ENCODE measurements around the gene LMNTD2. TPM values are rescaled to one million over a fixed set of nuclear protein-coding genes. Genes with fewer than 3 reads are reported as not detected.

Gene LMNTD2
- total and polyA plus RNA-seq, 2 of the 13 experiments (the other 11 are each of a cell fraction or from before 2014, with no cell fraction given): 1.1 to 3.1 TPM

DNA sequence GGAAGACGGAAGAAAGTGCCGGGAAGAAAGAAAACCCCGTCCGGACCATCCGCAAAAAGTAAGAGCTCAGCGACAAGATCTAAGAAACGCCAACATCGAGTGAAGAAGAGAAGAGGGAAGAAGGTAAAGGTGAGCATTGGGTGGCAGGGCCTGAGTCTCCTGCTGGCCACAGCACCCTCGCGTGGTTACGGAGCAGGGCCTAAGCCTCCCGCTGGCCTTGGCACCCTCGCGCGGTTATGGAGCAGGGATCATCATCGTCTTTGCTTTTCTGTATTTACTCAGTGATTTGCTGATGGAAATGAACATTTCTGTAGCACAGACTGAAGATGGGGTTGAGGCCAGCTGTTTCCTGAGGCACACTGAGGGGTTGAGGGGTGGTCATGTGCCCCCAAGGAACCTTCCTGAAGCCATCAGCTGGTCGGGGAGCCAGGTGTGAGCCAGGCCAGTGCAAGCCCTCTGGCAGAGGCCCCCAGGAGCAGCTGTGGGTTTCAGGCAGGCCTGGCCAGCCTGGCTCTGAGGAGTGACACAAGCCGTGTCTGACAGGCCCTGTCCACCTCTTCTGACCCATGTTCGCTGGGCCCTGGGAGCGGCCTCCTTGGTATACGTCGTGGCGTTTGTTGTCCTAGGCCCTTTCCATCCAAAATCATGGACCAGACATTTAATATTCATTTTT is 41.2 kb upstream of the LMNTD2 start:
- no peak overlapping the region for H3K27ac ChIP-seq (ENCODE audit: extremely low read length, insufficient read depth, low read length)
- no peaks in the 10 kb centered on the region for H3K9me3 ChIP-seq (ENCODE audit: low read length)
- DNase-seq (ENCODE audit: low spot score): no peak
- H3K27me3 ChIP-seq (ENCODE audit: control insufficient read depth in 1 of 2, insufficient read depth in 2 of 2, low read length in 2 of 2): no peaks in the 10 kb centered on the region
- no peak for FAIRE-seq
- H3K9ac ChIP-seq (ENCODE audit: insufficient read depth, low read depth, low read length): no peak overlapping the region
- H3K4me2 ChIP-seq (ENCODE audit: low read depth, low read length): no peak overlapping the region
- in situ Hi-C loops (cut with HindIII; ENCODE audit: extremely low pct_ligation_motif_present, low pct_unique_long_range_greater_than_20kb) (no loop called here), intact Hi-C loops (cut with micrococcal nuclease; ENCODE audit: unreplicated experiment) (no loop called here)
- no peak overlapping the region for H2AFZ ChIP-seq (ENCODE audit: low read length)
- no peaks in the 10 kb centered on the region for H3K79me2 ChIP-seq (ENCODE audit: insufficient read depth, low read length)
- no peak for TF ChIP-seq ZNF841 (CRISPR knock-in tag; IDR thresholded peaks at IDR 0.05; ENCODE audit: borderline replicate concordance)
- TF ChIP-seq CTCF (CRISPR knock-in tag; IDR thresholded peaks at IDR 0.05): 0 out of 2 replicates have a peak, but pooled peaks have one; percentile 11
- peak; percentile 75 for TF ChIP-seq RBM22 (optimal IDR thresholded peaks at IDR 0.05; ENCODE audit: low read length)
- TF ChIP-seq ZBTB38 (CRISPR knock-in tag; IDR thresholded peaks at IDR 0.05): 0 out of 2 replicates have a peak, but pooled peaks have one; percentile 29
- TF ChIP-seq, protein P1, sequence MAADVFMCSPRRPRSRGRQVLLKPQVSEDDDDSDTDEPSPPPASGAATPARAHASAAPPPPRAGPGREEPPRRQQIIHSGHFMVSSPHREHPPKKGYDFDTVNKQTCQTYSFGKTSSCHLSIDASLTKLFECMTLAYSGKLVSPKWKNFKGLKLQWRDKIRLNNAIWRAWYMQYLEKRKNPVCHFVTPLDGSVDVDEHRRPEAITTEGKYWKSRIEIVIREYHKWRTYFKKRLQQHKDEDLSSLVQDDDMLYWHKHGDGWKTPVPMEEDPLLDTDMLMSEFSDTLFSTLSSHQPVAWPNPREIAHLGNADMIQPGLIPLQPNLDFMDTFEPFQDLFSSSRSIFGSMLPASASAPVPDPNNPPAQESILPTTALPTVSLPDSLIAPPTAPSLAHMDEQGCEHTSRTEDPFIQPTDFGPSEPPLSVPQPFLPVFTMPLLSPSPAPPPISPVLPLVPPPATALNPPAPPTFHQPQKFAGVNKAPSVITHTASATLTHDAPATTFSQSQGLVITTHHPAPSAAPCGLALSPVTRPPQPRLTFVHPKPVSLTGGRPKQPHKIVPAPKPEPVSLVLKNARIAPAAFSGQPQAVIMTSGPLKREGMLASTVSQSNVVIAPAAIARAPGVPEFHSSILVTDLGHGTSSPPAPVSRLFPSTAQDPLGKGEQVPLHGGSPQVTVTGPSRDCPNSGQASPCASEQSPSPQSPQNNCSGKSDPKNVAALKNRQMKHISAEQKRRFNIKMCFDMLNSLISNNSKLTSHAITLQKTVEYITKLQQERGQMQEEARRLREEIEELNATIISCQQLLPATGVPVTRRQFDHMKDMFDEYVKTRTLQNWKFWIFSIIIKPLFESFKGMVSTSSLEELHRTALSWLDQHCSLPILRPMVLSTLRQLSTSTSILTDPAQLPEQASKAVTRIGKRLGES (CRISPR knock-in tag; IDR thresholded peaks at IDR 0.05; ENCODE audit: borderline replicate concordance): no peak
- TF ChIP-seq, protein P2, sequence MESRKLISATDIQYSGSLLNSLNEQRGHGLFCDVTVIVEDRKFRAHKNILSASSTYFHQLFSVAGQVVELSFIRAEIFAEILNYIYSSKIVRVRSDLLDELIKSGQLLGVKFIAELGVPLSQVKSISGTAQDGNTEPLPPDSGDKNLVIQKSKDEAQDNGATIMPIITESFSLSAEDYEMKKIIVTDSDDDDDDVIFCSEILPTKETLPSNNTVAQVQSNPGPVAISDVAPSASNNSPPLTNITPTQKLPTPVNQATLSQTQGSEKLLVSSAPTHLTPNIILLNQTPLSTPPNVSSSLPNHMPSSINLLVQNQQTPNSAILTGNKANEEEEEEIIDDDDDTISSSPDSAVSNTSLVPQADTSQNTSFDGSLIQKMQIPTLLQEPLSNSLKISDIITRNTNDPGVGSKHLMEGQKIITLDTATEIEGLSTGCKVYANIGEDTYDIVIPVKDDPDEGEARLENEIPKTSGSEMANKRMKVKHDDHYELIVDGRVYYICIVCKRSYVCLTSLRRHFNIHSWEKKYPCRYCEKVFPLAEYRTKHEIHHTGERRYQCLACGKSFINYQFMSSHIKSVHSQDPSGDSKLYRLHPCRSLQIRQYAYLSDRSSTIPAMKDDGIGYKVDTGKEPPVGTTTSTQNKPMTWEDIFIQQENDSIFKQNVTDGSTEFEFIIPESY (CRISPR knock-in tag; IDR thresholded peaks at IDR 0.05): peak; percentile 98
- TF ChIP-seq, protein P3, sequence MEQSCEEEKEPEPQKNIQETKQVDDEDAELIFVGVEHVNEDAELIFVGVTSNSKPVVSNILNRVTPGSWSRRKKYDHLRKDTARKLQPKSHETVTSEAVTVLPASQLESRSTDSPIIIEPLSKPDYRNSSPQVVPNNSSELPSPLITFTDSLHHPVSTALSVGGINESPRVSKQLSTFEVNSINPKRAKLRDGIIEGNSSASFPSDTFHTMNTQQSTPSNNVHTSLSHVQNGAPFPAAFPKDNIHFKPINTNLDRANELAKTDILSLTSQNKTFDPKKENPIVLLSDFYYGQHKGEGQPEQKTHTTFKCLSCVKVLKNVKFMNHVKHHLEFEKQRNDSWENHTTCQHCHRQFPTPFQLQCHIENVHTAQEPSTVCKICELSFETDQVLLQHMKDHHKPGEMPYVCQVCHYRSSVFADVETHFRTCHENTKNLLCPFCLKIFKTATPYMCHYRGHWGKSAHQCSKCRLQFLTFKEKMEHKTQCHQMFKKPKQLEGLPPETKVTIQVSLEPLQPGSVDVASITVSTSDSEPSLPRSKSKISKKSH (CRISPR knock-in tag; IDR thresholded peaks at IDR 0.05; ENCODE audit: borderline replicate concordance): no peak
- no peak for TF ChIP-seq KLF6 (CRISPR knock-in tag; IDR thresholded peaks at IDR 0.05)
- peaks cover 48 to 84% of the 10 kb centered on the region in 2 experiments for H3K36me3 ChIP-seq (replicated peaks in 1 of 2; ENCODE audit: control insufficient read depth in 1 of 2, insufficient read depth in 2 of 2, low read length in 2 of 2)
- H3K4me1 ChIP-seq (ENCODE audit: insufficient read depth, low read length): no peaks in the 10 kb centered on the region
- 95% methylated on average over 22 of the region's 23 CpGs for WGBS (ENCODE audit: low lambda C conversion rate)
- H3K4me3 ChIP-seq (replicated peaks in 1 of 3; ENCODE audit: insufficient read depth in 1 of 3, low read depth in 2 of 3, low read length in 3 of 3): no peak overlapping the region
- no TSS peak for BruUV-seq (replicated peaks)
- peak; percentile 12; the same call in 2 of the 3 replicates for ATAC-seq
- POLR2A ChIA-PET: interaction anchor here (1.2 kb wide), 1 partner anchor 24 kb away, joined by 3 read pairs; no protein-coding TSS in a partner anchor
- H4K20me1 ChIP-seq (ENCODE audit: insufficient read depth, low read length): 0 out of 2 replicates have a peak, but pooled peaks cover 4% of the 10 kb centered on the region
- CTCF ChIA-PET (ENCODE audit: low intra/inter-chr PET ratio, low total read pairs): no interaction called here

All from HepG2 (cell line).